HG03565 (cell line): Measurements from ENCODE around the gene TMEM18.
"Not testable (repeated sequence)": the region's sequence is repeated elsewhere in the genome, so short reads cannot be mapped to it uniquely, and the experiment has no call there.

Experiments used
- ATAC-seq: cut with Tn5 transposase; IDR thresholded peaks from one replicate; pipeline ENCODE4 v1.9.1; 2021; ENCODE audit warnings: mild to moderate bottlenecking, moderate library complexity; ENCODE audit not compliant: unreplicated experiment

The TMEM18 gene

DNA sequence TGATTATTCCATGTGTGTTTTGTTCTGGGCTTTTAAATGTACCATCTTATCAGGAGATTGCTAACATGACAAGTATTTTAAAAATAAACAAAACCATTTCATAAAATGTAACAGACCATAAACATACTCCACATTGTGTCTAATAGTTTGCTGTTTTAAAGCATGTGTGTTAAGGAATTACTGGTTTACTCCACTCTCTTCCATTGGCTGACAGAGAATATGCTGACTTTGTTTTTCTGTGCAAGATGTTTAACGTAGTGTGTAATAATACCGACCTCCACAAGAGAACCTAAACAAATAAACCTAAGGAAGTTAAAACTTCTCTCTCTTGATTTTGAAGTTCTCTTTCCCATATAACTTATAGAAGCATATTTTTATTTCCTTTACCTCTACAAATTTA is 17.0 kb upstream of the TMEM18 start:
- ATAC-seq, result no peak

DNA sequence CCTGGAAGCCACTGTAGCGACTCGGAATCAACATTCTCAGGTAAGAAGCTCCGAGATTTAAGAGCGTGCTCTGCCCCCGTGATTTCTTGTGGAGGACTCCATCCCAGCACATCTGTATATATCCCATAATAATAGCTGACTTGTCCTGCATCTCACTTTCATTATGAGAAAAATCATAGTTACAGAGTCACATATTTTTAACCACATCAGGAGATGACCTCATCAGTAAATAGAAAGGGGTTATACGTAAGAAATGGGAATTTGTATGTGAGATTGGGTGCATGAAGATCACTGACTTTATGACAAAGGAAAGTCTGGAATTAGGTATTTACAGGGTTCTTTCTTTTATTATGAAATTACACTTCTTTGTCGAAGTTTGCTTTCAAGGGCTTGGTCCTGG is 16.4 kb upstream of the TMEM18 start:
- ATAC-seq, result no peak

DNA sequence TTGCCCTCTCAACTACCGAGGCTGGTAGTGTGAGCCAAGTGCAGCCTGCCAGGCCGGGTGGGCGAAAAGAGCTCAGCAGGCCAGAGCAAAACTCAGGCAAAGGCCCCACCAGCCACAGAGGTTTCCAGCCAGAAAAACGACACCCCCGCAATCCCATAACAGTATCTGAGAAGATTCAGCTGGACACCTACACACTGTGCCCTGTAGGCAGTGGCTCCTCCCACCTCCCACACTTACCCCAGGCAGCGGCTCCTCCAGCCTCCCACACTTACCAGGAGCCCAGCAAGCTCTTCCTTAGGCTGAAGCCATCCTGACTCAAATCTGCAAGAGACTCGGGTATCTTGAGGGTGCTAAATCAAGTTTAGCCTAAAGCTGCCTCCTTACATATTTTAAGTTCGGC is 15.6 kb upstream of the TMEM18 start:
- no peak for ATAC-seq

DNA sequence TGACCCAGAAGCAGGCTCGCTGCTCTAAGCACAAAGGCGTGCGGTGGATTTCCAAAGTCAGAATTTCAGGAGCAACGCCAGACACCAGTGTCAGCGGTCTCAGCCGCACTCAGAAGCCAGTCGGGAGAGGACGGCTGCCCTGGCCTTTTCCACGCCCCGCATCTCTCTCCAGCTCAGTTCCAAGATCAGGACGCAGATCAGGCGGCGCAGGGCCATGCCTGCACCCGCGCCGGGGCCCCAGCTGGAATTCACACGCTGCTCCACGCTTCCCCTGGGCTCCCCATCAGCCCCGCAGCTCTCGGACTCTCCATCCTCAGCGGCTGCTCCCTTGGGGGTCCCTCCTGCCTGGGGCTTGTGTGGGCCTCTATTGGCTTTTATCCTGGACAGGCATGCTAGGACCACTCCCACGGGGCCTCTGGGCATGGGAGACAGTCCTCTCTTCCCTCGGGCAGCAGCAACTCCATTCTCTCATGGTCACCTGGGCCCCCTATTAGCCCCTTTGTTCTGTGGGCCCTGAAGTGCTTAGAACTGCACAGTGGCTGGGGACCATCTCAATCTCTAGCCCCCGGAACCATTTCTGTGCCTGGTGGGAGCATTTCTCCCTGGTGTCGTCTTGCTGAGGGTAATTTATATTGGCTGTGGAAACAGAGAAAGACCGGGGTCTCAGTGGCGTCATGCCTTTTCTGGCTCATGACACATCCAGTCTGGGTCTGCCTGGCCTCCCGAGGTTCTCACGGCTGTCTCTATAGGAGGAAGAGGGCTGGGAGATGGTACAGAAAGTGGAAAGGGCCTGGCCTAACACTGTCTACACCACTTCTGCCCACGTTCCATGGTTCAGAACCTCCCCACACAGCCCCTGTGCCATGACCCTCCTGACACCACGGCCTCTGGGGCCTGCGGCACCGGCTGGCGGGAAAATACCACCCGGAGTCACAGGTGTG is 14.9 kb upstream of the TMEM18 start:
- ATAC-seq, result no peak

DNA sequence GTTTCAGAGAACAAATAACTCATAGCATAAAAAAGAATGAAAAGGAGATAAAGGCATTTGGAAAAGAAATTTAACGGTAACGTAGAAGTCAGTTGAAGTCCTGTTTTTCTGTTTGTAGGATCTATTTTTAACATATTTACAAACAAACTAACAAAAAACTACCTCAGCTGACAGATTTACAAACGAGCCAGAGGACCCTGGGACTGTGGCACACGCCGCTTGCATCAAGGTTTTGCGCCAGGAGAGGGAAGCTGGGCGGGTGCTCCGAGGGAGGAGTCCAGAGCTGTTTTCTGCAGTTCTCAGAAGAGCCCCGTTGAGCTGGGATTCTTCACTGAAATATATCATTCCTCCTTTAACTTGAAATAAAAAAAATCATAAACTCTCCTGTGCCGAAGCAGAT is 13.6 kb upstream of the TMEM18 start:
- no peak for ATAC-seq

DNA sequence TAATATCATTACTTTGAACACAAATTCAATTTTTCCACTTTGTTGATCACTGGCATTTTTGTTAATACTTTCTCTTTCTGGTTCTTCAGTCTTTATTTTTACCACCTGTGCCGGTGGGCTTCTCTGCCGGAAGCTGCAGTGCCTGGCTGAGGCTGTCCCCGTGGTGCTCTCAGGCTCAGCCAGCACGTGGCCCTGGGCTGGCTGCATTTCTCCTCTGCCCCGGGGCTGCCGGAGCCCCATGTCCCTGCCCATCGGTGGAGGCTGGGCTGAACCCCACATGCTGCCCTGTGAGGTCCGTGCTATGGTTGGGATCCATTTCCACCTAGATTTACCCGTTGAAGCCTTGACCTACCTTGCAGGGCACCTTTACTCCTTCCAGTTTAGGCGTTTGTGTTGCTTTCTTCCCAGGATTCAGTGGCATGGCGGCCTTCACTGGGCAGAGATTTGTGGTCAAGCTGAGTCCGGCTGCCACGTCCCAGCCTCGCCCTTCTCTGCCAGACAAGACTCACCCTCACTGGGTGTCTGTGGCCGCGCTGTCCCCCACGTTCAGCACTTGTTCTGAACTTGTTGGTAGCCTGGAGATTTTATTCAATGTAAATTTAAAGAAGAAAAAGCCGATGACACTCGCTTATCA is 12.8 kb upstream of the TMEM18 start:
- ATAC-seq, result no peak

DNA sequence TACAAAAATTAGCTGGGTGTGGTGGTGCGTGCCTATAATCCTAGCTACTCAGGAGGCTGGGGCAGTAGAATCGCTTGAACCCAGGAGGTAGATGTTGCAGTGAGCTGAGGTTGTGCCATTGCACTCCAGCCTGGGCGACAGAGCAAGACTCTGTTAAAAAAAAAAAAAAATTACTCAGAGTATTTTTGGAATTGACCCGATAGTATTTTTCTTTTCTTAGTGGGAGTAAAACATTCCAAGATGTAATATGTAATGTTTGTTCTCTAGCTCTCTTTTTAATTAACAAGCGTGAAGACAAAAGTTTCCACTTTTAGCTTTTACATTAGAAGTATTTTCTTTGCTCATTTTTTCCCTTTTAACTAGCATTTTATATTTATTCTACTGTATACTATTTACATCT is 12.0 kb upstream of the TMEM18 start:
- no peak for ATAC-seq

DNA sequence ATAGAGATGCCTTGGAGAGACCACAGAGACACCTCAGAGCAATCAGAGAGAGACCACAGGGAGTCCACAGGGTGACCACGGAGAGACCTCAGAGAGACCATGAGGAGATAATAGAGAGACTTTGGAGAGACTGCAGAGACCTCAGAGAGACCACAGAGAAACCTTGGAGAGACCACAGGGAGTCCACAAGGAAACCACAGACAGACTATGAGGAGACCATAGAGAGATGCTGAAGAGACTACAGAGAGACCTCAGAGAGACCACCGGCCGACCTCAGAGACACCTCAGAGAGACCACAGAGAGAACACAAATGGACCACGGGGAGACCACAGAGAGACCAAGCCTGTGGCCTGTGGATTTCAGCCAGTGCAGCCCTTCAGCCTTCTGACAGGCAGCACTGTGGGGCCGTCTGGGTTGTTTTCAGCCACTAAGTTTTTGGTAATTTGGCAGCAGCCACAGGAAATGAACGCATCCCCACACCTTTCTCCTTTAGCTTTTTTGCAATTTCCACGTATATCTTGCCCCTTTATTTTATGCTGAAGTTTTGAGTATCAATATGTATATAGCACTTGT is 11.4 kb upstream of the TMEM18 start:
- no peak for ATAC-seq

DNA sequence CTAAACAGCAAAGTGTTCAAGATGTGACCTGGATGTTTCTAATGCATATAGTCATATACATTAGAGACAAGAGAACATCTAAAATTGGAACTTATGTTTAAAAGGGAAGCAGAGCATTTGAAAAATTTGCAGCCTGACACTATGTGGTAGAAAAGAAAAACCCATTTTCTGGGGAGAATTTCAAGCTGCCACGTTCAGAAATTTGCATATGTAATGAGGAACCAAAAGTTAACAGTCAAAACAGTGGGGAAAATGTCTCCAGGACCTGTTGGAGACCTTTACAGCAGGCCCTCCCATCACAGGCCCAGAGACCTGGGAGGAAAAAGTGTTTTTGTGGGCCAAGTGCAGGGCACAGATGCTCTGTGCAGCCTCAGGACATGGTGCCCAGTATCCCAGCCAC is 8.2 kb upstream of the TMEM18 start:
- no peak for ATAC-seq

DNA sequence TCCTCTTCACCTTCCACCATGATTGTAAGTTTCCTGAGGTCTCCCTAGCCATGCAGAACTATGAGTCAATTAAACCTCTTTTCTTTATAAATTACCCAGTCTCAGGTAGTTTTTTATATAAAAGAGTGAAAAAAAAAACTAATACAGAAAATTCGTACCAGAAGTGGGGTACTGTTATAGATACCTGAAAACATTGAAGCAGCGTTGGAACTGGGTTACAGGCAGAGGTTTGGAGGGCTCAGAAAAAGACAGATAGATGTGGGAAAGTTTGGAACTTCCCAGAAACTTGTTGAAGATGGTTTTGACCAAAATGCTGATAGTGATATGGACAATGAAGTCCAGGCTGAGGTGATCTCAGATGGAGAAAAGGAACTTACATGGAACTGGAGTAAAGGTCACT is 7.7 kb upstream of the TMEM18 start:
- not testable (repeated sequence) for ATAC-seq

DNA sequence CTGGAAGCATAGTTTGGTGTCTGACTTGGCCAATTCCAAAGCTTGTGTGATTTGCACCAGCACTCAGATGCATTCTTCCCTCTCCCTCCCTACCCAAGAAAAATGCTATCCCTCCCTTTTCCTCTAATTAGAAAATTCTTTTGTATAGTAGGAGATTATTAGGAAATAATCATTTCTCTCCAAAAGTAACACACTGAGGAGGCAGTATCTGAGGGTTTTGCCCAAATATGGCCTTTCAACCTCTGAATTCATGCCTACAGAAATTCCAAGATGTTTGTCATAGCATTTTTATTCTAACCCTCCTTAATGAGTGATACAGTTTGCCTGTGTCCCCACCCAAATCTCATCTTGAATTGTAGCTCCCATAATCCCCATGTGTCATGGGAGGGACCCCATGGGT is 5.0 kb upstream of the TMEM18 start:
- no peak for ATAC-seq

DNA sequence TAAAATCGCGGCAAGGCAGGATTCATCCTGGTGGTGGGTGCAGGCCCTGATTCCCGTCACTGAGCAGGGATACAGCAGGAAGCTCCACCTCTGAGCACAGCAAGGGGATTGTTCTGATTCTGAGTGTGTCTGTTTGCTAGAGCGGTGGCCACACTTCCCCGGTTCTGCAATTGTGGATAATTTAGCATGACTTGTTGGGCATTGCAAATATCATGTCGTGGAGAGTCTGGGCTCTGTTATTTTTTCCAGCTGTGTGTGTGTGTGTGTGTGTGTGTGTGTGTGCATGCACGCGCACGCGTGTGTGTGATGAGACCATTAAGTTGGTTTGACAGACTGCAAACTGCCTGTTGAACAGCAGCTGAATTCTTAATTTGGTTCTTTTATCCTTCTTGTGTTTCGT is 4.1 kb upstream of the TMEM18 start:
- ATAC-seq, result no peak

DNA sequence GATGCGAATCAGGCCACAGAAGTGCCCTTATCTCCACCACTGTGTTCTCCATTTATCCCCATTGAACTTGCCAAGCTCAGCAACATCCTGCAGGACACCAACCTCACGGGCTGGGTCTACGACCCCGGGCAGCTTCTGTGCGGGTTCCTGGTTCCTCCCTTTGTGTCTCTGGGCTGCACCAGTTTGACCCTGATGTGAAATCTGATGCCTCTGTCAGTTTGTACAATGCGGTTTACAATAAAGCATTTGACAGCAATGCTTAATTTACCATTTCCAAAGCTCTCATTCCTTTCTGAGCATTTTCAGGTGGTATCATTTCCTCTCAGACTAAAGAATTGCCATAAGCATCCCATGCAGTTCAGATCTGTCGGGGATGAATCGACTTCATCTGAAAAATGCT is 3.3 kb upstream of the TMEM18 start:
- ATAC-seq, result no peak

DNA sequence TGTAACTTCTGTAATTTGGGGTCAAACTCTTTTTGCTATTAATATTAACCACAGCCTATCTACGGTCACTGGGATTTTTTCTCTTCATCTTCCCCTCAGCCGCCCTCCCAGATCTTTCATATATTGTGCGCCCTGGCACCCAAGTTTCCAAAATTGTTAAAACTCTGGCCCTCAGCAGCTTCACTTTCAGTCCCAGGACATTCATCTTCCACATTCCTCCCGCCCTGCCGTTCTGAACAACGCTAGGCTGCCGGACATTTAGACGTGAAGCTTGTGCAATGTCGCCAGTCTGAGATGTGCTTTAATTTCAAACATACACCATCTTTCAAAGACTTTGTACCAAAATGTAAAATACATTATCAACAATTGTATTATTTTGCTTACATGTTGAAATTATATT is 1.8 kb upstream of the TMEM18 start:
- ATAC-seq, result no peak

DNA sequence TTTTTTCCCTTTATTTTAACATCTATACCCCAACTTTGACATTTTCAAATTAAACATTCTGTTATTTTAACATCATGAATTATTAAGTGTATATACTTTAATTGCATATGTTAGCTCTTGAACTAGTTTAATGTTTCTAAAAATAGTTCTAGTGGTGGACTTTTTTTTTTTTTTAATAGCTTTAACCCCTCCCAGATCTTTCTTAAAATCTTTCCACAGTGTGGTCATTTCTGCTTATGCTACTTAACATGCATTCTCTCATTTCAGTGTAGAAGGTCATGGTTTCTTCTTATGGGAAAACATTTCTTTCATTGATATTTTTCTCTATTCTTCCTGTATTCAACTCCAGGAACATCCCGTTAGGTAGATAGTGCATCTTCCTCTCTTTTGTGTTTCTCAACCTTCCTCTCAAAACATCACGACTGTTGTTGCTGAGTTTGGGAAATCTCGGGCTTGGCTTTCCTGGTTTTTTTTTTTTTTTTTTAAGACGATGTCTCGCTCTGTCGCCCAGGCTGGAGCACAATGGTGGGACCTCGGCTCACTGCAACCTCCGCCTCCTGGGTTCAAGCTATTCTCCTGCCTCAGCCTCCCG is 849 bp upstream of the TMEM18 start:
- no peak for ATAC-seq

DNA sequence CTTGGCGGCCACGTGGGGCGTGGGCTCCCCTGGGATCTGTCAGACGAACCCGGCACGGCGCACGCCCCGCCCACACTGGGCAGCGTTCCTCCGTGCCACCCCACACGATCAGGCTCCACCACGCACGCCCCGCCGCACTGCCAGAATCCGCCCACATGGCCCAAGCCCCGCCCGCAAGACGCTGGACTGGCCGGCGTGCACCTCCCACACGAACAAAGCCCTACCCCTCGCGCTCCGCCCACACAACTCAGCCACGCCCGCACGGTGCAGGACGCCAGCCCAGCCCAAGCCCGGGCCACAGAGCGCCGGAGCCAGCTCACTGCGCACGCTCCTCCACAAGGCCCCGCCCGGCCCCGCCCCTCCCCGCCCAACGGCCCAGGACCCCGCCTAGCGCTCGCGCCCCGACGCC is 555 bp downstream of the TMEM18 start:
- ATAC-seq, result peak; percentile 69

DNA sequence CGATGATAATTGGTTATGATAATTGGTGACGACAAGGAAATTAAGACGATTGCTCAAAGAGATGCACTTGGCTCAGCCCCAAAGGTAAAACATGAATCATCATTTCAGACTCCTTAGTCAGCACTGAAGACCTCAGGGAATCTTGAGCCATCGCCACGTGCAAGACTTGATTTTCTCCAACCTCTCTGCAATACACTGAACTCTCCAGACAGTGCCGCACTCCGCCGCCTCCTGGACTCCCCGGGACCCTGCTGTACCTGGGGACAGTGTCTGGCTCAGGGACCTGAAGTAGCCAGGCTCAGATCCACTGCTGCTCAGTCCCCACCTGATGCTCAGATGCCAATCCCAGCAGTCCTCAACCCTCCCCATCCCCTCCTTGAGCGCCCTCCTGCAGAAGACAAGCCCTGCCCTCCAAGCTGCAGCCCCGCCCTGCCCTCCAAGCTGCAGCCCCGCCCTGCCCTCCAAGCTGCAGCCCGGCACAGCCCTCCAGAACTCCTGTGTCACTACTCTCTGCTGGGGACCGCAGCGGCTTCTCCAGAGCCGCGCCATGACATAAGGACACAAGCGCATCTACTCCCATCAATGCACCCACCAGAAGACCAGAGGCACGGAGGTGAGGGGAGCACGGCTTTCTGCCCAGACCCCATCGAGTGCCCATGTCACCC is 1.1 kb downstream of the TMEM18 start:
- peak; percentile 9 for ATAC-seq

DNA sequence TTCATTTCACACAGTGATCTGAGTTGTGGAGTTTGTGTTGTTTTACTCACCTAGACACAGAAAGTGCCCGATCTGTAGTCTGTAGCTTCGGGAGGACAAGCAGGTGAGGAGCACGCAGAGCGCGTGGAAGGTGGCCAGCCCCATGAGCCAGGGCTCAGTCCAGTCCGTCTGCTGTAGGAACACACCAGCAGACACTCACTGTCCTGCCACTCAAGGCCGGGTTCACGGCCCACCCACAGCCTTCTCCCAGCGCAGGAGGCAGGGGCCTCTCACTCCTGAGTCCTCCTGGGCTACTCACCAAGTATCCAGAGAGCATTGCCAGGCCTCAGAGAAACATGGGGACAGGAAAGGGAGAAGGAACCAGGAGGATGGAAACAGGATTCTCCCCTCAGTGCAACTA is 1.7 kb downstream of the TMEM18 start:
- ATAC-seq, result no peak

DNA sequence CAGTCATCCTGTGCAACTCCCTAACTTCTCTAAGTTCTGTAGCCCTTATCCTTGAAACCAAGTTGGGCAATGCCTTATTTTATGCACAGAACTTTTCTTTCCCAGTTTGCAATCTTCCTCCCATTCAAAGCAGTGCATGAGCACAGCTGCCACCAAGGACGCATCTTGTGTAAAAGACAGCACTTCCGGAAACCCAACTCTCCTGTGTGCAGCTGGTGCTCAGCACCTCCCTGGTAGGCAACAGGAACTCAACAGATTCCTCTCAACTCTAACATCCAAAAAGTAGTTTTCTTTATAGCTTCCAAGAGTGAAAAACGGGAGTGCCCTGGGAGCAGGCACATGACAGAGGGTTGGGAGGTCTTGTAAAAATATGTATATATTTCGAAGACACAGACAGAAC is 2.2 kb downstream of the TMEM18 start:
- no peak for ATAC-seq

DNA sequence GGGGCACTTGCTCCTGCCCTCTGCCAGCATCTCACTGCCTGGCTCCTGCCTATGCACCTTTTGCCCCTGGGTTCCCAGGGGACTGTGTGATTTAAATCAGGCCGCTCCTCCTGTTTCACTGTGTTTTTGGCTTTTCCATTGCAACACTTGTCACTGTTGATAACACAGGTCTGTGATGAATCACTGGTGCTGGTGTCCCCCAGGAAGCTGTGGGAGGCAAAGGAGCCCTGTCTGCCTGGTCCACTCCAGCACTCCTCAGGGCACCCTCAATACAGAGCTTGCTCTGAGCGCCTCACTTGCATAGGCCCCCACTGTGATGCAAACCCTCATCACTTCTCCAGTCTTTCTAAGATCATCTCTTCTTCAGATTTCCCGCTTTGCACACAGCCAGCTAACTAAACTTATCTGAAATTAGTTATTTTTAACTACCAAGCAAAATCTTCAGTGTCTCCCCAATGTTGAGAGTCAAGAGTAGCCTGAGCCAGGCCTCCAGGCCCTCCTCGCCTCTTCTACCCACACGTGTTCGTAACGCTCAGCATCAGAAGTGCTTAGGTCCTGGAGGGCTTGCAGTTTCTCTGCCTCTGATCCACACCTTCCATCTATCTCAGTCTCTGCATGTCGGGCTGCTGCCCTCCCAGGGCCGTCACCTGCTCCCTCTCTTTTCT is 2.8 kb downstream of the TMEM18 start:
- no peak for ATAC-seq
